Activated CD8-positive, alpha-beta T cell treated with anti-CD3 and anti-CD28 coated beads for 36 hours (primary cell): ENCODE measurements around the gene TUBB4A. TPM values are rescaled to one million over a fixed set of nuclear protein-coding genes. Genes with fewer than 3 reads are reported as not detected.
A peak's percentile ranks its signal among the peaks of the same experiment; 100 is the strongest.

Source experiments
- ATAC-seq: fragments of 200-7000 bp; cut with Tn5 transposase; one replicate; pipeline ENCODE4 v1.10.0; 2021; ENCODE audit warnings: mild to moderate bottlenecking, moderate library complexity
- CTCF ChIA-PET: fragments of 350-600 bp; sonication (Branson Sonifier 250); formaldehyde crosslinking; loops from one replicate; lab custom pipeline; 2021; ENCODE audit warnings: antibody characterized with exemption; lab: Charles Lee
- POLR2A ChIA-PET: fragments of 350-600 bp; sonication (Branson Sonifier 250); formaldehyde crosslinking; loops from one replicate; lab custom pipeline; 2021; ENCODE audit warnings: antibody characterized with exemption; lab: Charles Lee
- DNase-seq: peaks from one replicate; pipeline ENCODE4 v3.0.0-alpha.2; 2020
- H3K27ac Mint-ChIP-seq: one replicate; pipeline ENCODE4 v1.8.0; 2021; ENCODE audit warnings: mild to moderate bottlenecking, mixed read lengths
- H3K27me3 Mint-ChIP-seq: one replicate; pipeline ENCODE4 v1.8.0; 2021; ENCODE audit warnings: mixed read lengths
- H3K36me3 Mint-ChIP-seq: one replicate; pipeline ENCODE4 v1.8.0; 2021; ENCODE audit warnings: low read depth, mixed read lengths
- H3K4me1 Mint-ChIP-seq: one replicate; pipeline ENCODE4 v1.8.0; 2021; ENCODE audit warnings: low read depth, mixed read lengths
- H3K4me3 Mint-ChIP-seq: one replicate; pipeline ENCODE4 v1.8.0; 2021; ENCODE audit warnings: mild to moderate bottlenecking, moderate library complexity, mixed read lengths
- H3K9me3 Mint-ChIP-seq: one replicate; pipeline ENCODE4 v1.8.0; 2021; ENCODE audit warnings: mixed read lengths
- intact Hi-C: fragments of 100-400 bp; cut with micrococcal nuclease; formaldehyde crosslinking; loops from one replicate; pipeline ENCODE4 v1.10.0; 2022
- total RNA-seq, 2 experiments: library from RNA; stranded (reverse); gene quantifications; one replicate each; pipeline ENCODE4 v1.2.3, GENCODE V29; 2021
- TF ChIP-seq, protein P1 (sequence below): fragments of 200-600 bp; IDR thresholded peaks from one replicate; pipeline ENCODE4 v1.8.0; 2022; ENCODE audit warnings: antibody characterized with exemption, mild to moderate bottlenecking

The TUBB4A gene
- total RNA-seq, 2 experiments from 2014 or later: 9.6 to 10.6 TPM

DNA sequence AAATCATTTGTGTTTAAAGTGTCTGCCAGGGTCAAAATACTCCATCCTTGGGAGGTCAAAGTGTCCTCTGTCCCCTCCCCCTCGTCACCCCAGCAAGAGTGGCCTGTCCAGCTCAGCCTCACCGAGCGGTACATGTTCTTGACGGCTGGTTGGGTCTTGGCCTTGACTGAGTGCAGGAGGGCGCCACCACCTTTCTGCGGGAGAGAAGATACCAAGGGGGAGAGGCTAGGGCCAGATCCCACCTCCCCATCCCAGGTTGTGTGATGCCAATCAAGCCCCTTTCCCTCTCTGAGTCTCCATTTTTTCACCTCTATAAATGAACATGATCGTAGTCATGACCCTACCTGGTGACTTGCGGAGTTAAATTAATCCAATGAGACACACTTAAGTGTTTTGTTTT is 31.9 kb downstream of the TUBB4A start:
- ChIA-PET POLR2A (no interaction called here), CTCF (interaction anchor here (1.0 kb wide), 1 partner anchor 11 kb away, joined by 3 read pairs; the partner anchor contains the start of gene DENND1C)
- Mint-ChIP-seq H3K27ac (no peak overlapping the region), H3K4me3 (no peak overlapping the region), H3K9me3 (no peaks in the 10 kb centered on the region), H3K27me3 (no peaks in the 10 kb centered on the region), H3K36me3 (peaks cover 21% of the 10 kb centered on the region), H3K4me1 (peaks cover 2% of the 10 kb centered on the region)
- intact Hi-C loops: no loop called here
- DNase-seq: no peak
- ATAC-seq: no peak
- TF ChIP-seq, protein P1, sequence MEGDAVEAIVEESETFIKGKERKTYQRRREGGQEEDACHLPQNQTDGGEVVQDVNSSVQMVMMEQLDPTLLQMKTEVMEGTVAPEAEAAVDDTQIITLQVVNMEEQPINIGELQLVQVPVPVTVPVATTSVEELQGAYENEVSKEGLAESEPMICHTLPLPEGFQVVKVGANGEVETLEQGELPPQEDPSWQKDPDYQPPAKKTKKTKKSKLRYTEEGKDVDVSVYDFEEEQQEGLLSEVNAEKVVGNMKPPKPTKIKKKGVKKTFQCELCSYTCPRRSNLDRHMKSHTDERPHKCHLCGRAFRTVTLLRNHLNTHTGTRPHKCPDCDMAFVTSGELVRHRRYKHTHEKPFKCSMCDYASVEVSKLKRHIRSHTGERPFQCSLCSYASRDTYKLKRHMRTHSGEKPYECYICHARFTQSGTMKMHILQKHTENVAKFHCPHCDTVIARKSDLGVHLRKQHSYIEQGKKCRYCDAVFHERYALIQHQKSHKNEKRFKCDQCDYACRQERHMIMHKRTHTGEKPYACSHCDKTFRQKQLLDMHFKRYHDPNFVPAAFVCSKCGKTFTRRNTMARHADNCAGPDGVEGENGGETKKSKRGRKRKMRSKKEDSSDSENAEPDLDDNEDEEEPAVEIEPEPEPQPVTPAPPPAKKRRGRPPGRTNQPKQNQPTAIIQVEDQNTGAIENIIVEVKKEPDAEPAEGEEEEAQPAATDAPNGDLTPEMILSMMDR: no peak

- ATAC-seq (no peak), DNase-seq (no peak)
- no peaks in the 10 kb centered on the region for H3K27me3 Mint-ChIP-seq
- ChIA-PET CTCF (no interaction called here), POLR2A (interaction anchor here (1.1 kb wide), 1 partner anchor 14 kb away, joined by 4 read pairs; the partner anchor contains the start of gene DENND1C)
- H3K36me3 Mint-ChIP-seq: peaks cover 13% of the 10 kb centered on the region
- H3K4me1 Mint-ChIP-seq: peaks cover 4% of the 10 kb centered on the region
- no peaks in the 10 kb centered on the region for H3K9me3 Mint-ChIP-seq
- no peak overlapping the region for H3K27ac Mint-ChIP-seq
- intact Hi-C loops: no loop called here
- TF ChIP-seq, protein P1: no peak
- H3K4me3 Mint-ChIP-seq: no peak overlapping the region
Measured at GRCh38 chr19:6467384-6467783, 34.7 kb downstream of the TUBB4A start.

DNA sequence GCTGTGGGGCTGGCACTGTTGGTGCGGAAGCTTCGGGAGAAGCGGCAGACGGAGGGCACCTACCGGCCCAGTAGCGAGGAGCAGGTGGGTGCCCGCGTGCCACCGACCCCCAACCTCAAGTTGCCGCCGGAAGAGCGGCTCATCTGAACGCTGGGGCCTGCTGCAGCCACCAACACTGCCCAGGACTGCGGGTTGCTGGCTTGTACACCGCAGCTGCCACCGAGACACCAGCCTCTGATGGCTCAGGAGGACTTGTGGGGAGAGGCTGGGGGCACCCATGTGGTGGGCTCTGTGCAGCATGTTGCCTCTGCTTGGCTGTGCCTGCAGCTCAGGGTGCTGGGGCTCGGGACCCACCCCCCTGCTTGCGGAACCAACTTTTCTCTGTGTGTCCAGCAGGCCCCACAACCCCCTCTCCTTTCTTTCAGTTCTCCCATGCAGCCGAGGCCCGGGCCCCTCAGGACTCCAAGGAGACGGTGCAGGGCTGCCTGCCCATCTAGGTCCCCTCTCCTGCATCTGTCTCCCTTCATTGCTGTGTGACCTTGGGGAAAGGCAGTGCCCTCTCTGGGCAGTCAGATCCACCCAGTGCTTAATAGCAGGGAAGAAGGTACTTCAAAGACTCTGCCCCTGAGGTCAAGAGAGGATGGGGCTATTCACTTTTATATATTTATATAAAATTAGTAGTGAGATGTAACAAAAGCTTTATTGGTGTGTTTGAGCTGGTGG is 35.4 kb downstream of the TUBB4A start:
- H3K4me3 Mint-ChIP-seq: no peak overlapping the region
- ChIA-PET POLR2A (interaction anchor here (1.1 to 2.0 kb wide), 2 partner anchors 15 kb away, joined by 4 to 9 read pairs; partner anchors contain the start of gene DENND1C), CTCF (no interaction called here)
- H3K9me3 Mint-ChIP-seq: no peaks in the 10 kb centered on the region
- ATAC-seq (no peak), DNase-seq (no peak)
- peaks cover 13% of the 10 kb centered on the region for H3K36me3 Mint-ChIP-seq
- no peaks in the 10 kb centered on the region for H3K27me3 Mint-ChIP-seq
- intact Hi-C loops: no loop called here
- TF ChIP-seq, protein P1: no peak
- H3K27ac Mint-ChIP-seq: peak overlapping the region; percentile 34
- H3K4me1 Mint-ChIP-seq: peaks cover 6% of the 10 kb centered on the region

DNA sequence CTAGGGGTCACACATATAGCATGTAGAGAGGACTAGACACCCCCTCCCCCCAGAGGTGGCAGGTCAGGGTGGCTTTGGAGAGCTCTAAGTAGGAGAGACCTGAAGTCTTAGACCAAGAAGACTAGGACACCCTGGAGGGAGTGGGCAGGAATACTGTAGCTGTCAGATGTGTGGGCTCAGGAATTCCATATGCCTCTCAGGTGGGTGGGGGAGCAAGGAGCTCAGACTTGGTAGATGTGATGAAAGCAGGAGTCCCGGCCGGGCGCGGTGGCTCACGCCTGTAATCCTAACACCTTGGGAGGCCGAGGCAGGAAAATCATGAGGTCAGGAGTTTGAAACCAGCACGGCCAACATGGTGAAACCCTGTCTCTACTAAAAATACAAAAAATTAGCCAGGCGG is 36.4 kb downstream of the TUBB4A start:
- TF ChIP-seq, protein P1: no peak
- H3K9me3 Mint-ChIP-seq: no peaks in the 10 kb centered on the region
- H3K4me1 Mint-ChIP-seq: peaks cover 6% of the 10 kb centered on the region
- ChIA-PET CTCF (interaction anchor here (1.1 kb wide), 1 partner anchor 16 kb away, joined by 3 read pairs; the partner anchor contains the start of gene DENND1C), POLR2A (interaction anchor here (0.7 to 2.0 kb wide), 3 partner anchors 12 to 46 kb away, joined by 3 to 9 read pairs (median 3); partner anchors contain the start of gene DENND1C)
- DNase-seq: no peak
- H3K36me3 Mint-ChIP-seq: peaks cover 9% of the 10 kb centered on the region
- intact Hi-C loops: no loop called here
- H3K27ac Mint-ChIP-seq: no peak overlapping the region
- no peak for ATAC-seq
- no peak overlapping the region for H3K4me3 Mint-ChIP-seq
- no peaks in the 10 kb centered on the region for H3K27me3 Mint-ChIP-seq

DNA sequence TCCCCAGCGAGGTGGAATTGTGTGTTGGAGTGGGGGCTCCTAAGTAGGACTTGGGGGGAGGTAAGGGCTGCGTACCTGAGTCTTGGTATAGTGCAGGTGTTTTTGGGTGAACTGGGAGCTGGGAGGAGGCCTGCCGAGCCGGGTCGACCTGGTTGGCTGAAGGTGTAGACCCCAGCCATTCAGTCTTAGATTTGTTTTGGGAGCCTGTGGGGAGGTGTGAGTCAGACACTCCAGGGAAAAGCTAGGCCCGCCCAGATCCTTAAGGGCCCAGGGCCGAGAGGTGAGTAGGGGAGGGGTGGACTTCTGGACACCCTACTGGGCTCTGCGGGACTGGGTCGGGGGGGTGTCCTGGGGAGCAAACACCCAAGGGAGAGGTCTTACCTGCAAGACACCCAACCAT is 37.1 kb downstream of the TUBB4A start:
- TF ChIP-seq, protein P1: no peak
- Mint-ChIP-seq H3K4me1 (peaks cover 10% of the 10 kb centered on the region), H3K9me3 (no peaks in the 10 kb centered on the region), H3K36me3 (peaks cover 5% of the 10 kb centered on the region), H3K27me3 (no peaks in the 10 kb centered on the region), H3K27ac (no peak overlapping the region), H3K4me3 (no peak overlapping the region)
- DNase-seq (no peak), ATAC-seq (no peak)
- intact Hi-C loops: no loop called here
- POLR2A ChIA-PET: interaction anchor here (0.7 to 2.0 kb wide), 4 partner anchors 13 to 45 kb away, joined by 3 to 9 read pairs (median 3); partner anchors contain the start of gene DENND1C
- CTCF ChIA-PET: interaction anchor here (1.1 kb wide), 1 partner anchor 16 kb away, joined by 3 read pairs; the partner anchor contains the start of gene DENND1C
